NOMO-1 treated with DMSO at 0.1 percent for 48 hours (cell line): ENCODE data around the gene PPP2R3B.
"Not testable (repeated sequence)": the region's sequence is repeated elsewhere in the genome, so short reads cannot be mapped to it uniquely, and the experiment has no call there.

Experiments
- DNase-seq: peaks from one replicate; lab custom pipeline; 2025; ENCODE audit not compliant: unreplicated experiment; lab: John Stamatoyannopoulos, UW

The PPP2R3B gene

GRCh38 chrX:338836-339400 is 47.8 kb downstream of the PPP2R3B start:
- DNase-seq = no peak

- no peak for DNase-seq
Measured at GRCh38 chrX:338281-338835, 48.3 kb downstream of the PPP2R3B start.

GRCh38 chrX:337331-337831 is 49.3 kb downstream of the PPP2R3B start:
- DNase-seq = no peak

- no peak for DNase-seq
Measured at GRCh38 chrX:336227-336626, 50.5 kb downstream of the PPP2R3B start.

GRCh38 chrX:335758-336155 is 51.0 kb downstream of the PPP2R3B start:
- DNase-seq = no peak

DNA sequence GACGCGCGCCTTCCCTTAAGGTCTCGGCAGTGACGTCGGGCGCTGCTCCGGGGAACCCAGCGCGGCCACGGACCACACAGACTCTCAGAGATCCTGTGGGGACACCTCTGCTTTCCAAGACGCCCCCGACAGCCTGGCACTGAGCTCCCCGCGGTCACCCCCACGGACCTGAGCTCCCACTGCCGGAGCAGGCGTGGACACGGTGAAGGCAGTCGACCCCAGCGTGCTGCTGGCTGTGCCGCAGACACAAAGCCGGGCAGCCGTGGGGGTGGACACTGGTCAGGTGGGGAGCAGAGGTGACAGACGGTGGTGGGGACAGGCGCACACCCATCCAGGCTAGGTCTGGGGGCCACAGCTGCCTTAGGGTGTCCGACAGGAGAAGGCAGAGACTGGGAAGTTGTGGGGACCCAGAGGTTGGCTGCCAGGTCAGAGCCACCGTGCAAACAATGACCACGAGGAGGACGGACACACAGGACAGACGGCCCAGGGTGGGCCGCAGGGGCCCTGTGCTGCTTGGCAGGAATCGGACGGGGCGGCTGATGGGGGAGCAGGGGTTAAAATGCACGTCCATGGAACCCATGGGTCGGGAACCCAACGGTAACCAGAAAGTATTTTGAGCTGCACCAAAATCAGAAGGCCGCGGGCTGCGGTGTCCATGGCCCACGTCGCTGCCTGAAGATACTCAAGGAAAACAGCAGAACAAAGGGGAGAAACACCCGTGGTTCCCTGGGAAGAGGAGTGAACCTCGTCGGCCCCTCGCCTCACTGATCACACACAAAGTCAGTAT is 51.5 kb downstream of the PPP2R3B start:
- DNase-seq = no peak

GRCh38 chrX:334331-334891 is 52.3 kb downstream of the PPP2R3B start:
- DNase-seq = no peak

DNA sequence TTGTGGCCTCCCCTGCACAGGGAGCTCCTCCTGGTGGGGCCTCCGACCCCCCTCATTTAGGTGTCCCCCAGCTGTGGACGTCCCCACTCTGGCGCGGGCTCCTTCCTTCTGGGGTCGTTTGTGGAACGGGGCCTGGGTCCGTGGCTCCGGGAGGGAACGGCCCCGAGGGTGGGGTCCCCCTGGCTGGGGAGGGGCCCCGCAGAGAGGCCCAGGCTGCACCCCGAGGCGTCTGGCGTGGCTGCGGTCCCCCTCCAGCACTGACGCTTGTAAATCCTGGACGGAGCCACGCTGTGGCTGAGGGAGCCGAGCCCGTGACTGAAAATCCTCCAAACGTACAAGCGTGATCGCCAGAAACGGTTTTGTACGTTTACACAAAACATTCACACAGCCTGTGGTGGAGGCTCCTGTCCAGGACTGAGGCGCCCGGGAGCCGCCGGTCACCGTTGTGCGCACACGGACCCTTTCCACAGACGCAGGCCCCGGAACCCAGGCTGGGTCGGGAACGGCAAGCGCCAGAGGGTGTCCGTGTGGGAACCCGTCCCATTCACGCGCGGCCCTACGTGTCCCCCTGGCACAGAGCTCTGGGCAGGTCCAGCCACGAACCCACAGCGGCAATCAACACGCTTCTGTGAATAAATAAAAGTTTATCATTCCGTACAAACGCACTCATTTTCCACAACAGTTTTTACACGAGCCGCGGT is 52.9 kb downstream of the PPP2R3B start:
- DNase-seq = no peak

GRCh38 chrX:332916-333610 is 53.6 kb downstream of the PPP2R3B start:
- no peak for DNase-seq

DNA sequence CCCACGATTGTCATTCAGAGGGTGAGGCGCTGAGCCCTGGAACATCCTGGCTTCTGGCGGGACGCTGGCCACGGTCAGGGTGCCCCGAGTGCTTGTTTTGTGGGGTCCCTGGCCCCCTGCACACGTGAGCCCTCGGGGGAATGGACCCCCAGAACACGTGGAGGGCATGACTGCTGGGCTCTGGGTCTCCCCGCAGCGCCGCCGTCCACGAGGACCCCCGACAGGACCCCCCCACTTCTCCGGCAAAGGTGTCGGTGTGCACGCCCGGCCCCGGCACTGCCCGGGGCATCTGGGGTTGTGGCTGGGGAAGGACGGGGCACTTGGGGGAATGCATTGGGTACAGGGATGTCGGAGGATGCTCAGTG is 54.2 kb downstream of the PPP2R3B start:
- DNase-seq = no peak

DNA sequence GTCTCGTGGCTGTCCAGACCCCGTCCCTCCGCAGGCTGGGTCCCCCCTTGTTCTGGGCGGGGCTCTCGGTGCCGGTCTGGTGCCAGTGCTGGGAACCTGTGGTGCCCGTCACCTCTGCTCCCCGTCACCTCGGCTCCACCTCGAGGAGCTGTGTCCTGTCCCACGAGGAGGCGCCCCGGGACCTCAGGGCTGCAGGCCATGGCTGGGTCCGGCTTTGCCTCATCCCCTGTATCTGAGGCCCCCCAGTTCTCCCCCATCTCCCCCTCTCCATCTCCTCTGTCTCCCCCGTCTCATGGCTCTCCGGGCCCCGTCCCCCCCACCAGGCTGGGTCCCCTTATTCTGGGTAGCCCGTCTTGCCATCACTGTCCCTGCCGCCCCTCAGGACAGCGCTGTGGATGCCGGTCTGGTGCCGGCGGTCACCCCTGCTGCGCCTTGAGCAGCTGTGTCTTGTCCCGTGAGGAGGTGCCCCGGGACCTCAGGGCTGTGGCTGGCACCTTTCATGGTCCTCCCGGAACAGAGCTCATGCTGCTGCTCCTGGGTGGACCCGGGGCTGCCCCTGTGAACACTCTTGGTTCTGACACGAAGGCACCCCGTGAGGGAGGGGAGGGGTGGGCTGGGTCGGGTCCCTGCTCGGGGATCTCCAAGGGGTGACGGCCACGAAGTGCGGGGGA is 54.7 kb downstream of the PPP2R3B start:
- DNase-seq = no peak

DNA sequence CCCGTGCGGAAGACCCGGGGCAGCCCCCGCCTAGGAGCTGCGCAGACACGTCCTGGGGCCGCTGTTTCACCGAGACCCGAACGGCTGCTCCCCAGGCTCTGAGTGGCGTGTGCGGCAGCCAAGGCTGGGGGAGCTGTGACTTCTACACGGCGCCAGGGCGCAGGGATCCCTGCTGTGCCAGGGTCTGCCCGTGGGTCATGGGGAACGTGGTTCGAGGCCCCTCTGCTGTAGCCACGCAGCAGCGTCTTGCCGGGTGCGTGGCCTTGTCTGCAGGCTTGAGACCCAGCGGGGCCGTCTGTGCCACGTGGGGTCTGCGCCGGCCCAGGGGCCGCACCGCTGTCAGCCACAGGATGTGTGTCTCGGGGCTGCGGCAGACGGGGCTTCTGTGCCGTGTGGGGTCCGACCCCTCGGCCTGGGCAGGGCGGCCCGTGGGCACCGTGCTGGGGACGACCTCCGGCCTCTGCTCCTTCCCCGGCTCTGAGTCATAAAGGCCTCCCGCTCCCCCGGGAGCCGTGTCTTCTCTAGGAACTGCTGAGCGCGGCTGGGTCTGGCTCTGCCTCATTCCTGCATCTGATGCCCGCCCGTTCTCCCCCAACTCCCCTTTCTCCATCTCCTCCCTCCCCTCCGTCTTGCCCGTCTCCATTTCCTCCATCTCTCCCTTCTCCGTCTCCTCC is 55.4 kb downstream of the PPP2R3B start:
- no peak for DNase-seq

GRCh38 chrX:330726-331150 is 56.0 kb downstream of the PPP2R3B start:
- no peak for DNase-seq

- DNase-seq = not testable (repeated sequence)
Measured at GRCh38 chrX:330141-330725, 56.5 kb downstream of the PPP2R3B start.

- no peak for DNase-seq
Measured at GRCh38 chrX:329291-329910, 57.3 kb downstream of the PPP2R3B start.

GRCh38 chrX:327660-328126 is 59.0 kb downstream of the PPP2R3B start:
- DNase-seq = no peak

DNA sequence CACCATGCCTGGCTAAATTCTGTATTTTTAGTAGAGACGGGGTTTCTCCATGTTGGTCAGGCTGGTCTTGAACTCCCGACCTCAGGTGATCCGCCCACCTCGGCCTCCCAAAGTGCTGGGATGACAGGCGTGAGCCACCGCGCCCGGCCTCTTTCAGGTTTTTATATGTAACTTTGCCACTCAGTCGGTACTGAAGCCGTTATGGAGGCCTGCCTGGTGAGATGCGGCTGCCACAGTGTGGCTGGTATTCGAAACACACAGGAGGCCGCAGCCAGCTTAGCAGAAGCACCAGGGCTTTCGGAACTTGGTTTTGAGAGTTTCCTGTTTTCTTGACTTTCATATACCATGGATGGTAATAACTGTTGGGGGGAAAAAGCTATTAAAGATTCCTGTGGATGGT is 62.0 kb downstream of the PPP2R3B start:
- DNase-seq = not testable (repeated sequence)

DNA sequence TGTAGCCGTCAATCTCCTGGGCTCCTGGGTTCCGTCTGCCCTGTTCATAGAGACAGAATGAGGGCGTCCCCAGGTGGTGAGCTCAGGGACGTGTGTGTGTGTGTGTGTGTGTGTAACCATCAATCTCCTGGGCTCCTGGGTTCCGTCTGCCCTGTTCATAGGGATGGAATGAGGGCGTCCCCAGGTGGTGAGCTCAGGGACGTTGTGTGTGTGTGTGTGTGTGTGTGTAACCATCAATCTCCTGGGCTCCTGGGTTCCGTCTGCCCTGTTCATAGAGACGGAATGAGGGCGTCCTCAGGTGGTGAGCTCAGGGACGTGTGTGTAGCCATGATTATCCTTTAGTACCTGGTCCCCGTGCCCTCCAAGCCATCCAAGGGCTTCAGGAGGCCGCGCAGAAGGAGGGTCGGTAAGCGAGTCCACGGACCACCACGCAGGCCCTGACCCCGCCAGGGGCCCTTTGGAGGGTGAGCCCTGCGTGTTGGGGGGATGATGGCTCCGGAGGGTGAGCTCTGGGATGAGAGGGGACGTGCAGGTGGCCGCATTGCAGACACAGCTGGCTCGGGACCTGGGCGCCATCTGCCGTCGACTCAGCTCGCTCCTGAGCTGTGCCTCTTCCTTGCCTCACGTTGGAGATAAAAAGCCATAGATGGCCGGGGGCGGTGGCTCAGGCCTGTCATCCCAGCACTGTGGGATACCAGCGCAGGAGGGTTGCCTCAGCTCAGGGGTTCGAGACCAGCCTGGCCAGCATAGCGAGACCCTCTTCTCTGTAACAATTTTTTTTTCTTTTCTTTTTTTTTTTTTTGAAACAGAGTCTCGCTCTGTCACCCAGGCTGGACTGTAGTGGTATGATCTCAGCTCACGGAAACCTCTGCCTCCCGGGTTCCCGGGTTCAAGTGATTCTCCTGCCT is 62.7 kb downstream of the PPP2R3B start:
- DNase-seq = no peak
